ENCODE measurements around the gene FAM25G.
"Not testable (repeated sequence)": the region's sequence is repeated elsewhere in the genome, so short reads cannot be mapped to it uniquely, and the experiment has no call there.

FAM25G gene

DNA sequence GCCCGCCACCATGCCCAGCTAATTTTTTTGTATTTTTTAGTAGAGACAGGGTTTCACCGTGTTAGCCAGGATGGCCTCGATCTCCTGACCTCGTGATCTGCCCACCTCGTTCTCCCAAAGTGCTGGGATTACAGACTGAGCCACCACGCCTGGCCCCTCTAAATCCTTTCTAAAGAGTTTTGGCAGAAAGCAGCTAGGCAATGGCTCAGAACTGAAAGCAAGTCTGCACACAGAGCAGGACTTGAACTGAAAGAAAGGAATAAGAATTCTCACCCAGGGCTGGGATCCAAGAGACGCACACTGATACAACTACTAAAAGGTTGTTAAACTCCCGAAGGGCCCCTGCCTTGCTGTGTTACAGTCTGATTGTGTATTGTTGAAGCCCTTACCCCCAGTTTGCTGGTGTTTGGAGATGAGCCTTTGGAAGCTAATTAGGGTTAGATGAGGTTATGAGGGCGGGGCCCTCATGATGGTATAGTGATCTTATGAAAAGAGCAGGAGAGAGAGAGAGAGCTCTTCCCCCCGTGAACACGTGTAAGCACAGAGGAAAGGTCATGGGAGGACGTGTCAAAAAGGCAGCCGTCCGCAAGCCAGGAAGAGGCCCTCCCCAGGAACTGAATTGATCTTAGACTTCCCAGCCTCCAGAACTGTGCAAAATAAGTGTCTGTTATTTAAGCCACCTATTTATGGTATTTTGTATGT, 26.1 kb downstream of the FAM25G start:
- DNase-seq (ENCODE audit: low read depth), result not testable (repeated sequence)

DNA sequence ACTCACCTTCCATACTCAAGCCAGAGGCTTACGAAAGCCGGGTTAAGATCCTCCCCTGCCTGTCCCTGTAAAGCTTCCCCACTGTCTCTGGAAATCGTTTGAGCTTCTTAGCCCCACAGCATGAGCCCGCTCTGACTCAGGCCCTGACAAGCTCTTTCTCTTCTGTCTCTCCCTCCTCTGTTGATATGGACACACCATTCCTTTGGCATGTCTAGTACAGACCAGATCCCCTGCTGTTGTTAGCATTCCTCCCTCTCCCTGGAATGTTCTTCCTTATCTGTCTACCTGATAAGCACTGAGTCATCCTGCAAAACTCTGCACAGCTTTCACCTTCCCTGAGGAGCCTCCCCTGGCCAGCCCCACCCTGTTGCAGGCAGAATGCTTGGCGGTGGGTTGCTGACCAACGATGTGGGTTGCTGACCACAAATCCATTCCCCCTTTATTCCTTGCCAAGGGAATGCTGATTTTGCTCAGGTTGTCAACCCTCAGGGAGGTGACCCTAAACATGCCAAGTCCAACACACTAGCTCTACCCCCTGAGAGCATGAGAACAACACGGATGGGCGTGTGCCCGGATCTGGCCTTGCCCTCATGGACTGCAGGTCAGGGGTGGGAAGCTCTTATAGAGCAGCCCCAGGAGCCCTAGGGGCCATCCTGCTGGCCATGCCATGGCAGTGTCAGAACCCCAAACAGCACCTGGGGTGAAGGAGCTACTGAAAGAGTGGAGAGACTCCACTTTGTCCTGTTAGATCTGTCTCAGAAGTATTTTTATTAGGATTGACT, 28.7 kb downstream of the FAM25G start:
- not testable (repeated sequence) for DNase-seq (ENCODE audit: low read depth)

DNA sequence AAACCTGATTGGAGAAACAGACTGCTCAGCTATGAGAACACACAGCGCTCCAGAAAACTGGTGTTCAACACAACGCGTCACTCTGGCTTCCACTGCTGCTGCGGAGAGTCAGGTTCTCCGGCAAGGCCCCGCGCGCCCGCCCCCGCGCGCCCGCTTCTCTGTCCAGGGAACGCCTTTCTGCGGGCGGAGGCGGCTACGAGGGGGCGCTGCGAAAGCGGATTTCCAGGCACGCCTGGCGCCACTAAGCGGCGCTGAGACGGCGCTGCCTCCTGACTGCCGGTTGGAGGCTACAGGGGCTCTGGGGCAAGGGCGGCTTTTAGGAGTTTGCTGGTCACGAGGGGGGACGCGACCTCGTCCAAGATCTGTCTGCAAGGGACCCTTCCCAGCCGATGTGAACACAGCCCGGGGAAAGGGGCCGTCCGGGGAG, 30.2 kb downstream of the FAM25G start:
- peak; percentile 29 for DNase-seq (ENCODE audit: low read depth)

DNA sequence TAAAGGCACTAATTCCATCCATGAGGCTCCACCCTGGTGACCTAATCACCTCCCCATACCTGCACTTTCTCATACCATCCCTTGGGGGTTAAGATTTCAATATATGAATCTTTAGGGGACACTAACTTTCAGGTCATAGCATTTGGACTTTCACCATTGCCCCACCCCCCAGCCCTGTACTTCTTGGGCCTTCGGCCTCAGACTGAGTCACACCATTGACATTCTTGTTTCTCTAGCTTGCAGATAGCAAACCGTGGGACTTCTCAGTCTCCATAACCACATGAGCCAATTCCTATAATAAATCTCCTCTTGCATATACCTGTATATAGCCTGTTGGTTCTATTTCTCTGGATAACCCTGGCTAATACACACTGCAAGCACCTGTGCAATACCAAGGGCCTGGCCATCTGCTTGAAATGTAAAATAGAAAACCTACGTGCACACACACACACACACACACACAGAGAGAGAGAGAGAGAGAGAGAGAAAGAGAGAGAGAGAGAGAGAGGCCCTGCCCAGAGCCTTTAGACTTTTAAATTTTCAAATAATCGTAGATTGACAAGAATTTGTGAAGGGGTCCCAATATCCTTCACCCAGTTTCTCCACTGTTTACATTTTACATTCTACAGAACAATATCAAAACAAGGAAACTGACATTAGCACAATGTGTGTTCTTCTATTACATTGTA, 32.9 kb downstream of the FAM25G start:
- peak; percentile 29 for DNase-seq (ENCODE audit: low read depth)

DNA sequence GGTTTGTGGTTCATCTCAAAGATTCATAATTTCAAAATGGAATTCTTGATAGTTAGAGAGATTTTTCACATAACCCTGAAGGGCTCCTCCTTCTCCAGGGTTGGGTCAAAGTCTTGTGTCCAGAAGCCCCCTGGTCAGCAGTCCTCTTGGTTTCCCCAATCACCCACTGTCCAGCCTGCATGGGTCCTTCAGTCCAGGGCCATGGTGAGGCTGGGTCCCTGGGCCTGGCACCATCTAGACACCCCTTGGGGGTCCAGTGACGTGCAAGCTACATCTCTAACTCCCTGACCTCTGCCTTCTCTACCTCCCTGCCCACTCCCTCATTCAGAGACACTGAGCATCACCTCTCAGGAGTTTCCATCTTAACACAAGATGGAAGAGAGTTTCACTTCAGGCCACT, 33.7 kb downstream of the FAM25G start:
- no peak for DNase-seq (ENCODE audit: low read depth)

DNA sequence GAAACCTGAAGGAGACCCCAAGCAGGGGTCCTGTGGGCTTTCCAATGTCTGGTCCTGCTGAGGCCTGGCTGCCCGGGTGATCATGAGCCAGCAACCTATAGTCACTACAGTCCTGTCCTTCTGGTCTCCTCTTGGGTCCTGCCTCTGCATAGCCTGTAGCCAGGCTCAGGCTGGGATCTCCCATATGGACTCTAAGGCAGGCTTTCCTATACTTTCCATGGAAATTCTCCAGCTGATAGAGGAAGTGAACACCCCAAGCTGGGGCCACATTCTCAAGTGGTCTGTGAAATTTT, 34.0 kb downstream of the FAM25G start:
- no peak for DNase-seq (ENCODE audit: low read depth)

DNA sequence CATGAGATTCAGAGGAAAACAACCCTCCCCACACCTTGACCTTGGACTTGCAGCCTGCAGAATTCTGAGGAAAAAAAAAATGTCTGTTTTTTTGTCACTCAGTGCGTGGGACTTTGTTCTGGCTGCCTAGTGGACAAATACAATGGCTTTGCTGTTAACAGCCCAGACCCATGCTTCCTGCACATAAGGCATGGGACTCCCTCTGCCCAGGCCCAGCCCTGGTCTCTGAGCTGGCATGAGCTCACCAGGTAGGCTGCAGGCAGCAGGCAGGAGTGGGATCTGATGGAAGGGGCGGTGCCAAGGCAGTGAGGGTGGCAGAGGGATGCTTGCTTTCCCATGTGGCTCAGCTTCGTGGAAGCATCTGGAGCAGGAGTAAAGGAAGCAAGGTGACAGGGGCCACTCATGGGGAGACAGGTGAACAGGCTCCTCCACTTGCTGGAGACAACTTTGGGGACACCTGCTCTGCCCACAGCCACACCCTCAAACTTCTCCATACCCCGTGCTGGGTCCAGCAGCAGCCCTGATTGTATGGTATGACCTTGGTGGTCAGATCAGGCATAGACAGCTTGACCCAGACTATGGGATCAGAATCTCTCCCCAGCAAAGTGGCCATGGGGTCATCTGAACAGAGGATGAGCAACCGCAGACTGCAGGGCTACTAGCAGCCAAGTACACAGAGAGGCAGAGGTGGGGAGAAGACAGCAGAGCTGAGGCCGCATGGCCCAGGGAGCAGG, 34.5 kb downstream of the FAM25G start:
- DNase-seq (ENCODE audit: low read depth), result no peak

DNA sequence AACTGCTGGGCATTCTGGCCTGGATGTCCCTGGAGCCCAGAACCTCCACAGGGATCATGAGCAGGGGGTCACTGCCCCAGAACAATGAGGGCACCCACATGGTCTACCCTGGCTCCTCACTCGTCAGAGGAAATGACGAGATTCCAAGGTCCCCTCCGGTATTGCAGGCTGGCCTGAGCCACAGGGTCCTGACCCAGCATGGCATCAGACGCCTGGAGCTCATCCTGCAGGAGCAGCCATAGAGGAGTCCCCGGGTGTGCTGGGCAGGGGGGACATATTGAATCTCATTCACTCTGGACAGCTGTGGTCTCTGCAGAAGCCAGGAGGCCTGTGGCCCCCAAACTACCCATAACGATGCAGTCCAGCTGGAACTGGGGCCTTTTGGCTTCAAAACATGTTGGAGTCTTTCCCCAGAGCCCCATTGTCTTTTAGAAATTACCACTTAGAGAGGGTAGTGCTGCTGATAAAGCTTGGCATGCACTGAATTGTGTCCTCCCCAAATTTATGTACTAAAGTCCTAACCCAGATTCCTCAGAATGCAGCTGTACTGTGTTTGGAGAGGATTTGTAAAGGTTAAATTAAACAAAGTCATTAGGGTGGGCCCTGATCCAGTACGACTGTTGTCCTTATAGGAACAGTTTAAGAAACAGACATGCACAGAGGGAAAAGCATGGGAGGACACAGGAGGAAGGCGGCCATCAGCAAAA, 35.3 kb downstream of the FAM25G start:
- DNase-seq (ENCODE audit: low read depth), result no peak

DNA sequence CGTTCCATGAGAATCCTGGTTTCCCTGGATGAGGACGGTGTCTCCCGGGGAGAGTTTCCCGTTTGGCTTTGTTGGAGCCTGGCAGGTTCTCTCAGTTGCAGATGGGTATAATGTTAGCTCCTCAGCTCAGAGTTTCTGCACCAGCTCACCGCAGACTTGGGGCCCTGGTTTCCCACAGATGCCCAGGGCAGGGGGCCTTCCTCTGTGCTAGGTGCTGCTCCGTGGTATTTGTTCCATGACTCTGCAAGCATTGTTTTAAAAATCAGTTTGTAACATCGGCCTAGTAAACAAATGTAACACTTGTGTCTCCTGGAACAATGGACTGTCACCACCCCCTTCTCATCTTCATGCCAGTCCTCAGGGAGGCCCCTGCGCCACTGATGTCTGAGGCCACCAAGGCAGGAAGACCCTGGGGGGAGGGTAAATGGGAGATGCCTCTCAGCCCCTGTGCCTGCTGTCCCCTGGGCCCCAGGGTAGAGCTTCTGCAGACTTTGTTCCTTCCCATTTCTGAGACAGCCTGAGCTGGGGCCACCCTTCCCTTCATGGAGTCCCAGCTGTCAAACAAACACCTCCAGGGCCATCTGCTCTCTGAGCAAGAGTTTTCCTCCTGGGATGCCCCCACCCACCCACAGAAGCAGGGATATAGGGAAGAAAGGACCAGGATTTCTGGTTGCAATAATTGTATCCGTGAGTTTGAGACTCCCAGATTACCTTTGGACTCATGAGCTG, 36.0 kb downstream of the FAM25G start:
- not testable (repeated sequence) for DNase-seq (ENCODE audit: low read depth)

DNA sequence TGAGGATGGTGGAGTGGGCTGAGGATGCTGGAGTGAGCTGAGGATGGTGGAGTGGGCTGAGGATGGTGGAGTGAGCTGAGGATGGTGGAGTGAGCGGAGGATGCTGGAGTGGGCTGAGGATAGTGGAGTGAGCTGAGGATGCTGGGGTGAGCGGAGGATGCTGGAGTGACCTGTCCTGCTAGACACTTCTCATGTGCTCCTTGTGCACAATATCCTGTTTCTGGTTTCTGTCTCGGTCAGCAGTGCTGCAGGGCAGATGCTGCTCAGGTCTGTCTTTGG, 36.8 kb downstream of the FAM25G start:
- DNase-seq (ENCODE audit: low read depth), result no peak

DNA sequence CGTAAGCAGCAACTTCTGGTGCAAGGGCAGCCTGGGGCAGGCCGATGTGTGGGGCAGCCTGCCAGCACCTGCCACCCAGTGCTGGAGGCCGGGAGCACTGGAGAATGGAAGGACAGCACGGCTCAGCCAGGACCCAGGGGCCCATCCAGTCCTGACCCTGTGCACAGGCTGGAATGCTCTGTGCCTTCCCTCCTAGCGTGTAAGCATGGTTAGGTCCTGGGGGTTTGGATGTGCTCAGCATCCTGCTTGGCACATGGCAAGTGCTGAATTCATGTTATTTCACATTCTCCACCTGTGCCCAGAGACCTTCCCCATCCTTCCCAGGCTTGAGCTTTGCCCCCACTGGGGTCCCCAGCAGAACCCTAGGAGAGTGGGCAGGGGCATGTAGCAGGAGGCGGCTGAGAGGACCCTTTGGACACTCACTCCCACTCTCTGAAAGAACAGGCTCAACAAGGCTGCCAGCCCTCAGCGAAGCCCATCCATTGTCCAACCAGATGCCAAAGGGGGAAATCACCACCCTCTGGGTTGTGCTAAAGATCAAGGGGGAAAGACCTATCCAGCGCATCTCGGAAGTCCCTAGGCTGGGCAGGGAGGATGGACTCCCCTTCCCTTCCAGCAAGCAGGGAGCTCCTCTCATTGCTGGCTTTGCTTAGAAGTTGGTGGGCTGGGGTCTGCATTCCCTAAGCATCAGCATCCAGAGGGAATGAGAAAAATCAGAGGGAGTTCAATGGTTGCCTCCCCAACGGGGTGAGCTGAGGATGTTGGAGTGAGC, 37.3 kb downstream of the FAM25G start:
- no peak for DNase-seq (ENCODE audit: low read depth)

DNA sequence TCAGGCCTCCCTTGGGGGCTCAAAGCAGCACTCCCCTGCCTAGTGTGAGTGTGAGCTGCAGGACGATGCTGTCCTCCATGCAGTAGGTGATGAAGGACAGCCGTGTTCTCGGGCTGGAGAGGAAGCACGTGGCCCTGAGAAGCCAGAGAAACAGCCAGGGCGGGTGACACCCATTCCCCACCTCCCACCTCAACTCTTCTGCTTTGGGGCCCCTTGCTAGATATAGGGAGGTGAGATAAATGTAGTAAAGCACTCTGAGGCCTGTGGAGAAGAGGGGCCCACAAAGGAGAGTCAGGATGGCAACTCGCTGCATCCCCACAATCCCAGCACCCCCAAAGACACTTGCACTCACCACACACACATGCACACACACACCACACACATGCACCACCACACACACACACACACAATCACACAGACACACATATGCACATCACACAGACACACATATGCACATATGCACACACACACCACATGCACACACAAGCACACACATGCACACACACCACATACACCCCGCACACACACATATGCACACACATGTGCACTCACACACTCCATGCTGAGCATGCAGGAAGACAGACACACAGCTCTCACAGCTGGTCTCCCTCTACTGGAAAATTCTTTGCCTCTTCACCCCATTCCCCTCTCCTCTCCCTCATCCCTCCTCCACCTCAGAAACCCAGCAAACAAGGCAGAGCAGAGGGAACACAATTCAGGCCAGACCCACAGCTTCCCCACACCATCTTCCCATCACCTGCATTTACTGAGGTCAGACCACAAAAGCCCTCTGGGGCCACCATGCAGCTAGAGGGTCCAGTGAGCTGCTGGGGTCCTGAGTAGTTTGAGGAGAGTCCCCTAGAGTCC, 38.1 kb downstream of the FAM25G start:
- DNase-seq (ENCODE audit: low read depth), result no peak

DNA sequence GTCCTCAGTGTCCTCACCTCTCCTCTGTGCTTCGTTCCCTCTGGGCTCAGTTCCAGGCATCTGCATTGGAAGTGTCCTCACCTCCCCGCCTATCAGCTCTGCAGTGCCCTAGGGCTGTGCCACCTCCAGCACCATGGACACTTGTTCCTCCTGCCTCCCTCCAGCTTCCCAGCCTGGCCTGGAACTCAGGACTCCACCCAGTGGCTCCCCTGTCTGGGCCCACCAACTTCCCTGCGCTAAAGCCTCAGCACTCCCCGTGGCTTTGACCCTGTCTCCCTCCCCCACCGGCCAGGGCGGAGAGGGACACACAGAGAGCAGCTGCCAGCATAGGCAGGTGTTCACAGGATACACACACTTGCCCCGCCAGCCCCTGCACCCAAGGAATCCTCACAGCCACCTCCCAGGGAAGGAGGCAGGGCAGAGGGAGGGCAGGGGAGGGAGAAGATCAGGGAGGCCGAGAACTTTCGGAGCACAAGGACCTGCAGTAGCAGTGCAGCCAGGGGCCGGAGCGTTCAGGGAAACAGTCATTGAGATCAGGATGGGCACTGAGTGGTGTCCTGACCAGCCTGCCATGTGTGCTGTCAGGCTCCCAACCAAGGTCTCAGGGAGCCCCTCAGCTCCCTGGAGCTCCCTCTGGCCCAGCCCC, 38.9 kb downstream of the FAM25G start:
- DNase-seq (ENCODE audit: low read depth), result no peak

DNA sequence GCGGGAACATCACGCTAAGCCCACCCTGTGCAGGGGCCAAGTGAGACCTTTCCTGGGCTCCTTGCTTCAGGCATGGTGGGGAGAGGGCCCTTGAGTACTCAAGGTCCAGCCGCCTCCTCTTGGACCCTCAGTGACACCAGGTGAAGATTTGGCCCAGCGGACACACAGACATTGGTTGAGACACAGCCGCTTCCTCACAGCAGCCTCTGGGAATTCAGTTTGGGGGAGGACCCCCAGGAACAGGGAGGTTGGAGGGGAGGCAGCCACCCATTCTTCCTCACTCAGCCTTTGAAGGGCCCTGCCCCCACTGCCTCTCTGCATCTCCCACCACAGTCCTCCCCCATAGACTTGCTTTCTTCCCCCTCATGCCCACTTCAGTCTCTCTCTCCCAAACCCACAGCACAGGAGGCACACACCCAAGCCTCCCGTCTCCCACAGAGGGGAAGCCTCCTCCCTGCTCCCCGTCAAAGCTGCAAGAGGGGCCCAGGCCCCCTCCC, 39.5 kb downstream of the FAM25G start:
- no peak for DNase-seq (ENCODE audit: low read depth)

DNA sequence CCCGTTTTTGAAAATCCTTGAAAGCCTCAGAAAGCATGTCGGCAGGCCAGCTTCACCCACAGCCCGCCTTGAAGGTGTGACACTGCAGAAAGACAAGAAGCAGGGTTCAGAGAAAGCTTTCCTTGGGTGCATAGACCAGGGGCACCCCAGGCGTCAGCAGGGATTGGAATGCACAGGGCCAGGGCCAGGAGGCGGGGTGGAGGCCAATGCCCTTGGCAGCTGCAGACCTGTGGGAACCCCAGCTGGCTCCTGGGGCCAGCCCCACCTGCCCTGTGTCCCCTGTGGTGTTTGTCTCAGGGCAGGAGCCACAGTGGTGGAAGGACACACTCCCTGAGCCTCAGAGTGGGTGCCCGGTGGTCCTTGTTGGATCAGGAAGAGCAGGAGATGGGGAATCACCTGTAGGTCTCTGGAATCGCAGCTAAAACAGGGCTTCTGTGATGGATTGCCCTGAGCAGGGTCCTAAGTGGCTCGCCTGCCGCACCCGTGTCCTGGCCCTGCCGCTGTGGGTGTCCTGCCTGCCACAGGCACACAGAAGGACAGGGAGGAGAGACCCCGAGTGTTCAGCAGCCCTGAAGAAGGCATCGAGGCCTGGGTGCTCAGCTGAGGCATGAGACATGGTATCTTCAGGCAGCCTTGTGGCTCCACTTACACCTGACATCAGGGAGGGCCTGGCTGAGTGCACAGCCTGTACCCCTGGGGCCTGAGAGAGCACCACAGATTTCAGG, 40.1 kb downstream of the FAM25G start:
- DNase-seq (ENCODE audit: low read depth), result no peak

DNA sequence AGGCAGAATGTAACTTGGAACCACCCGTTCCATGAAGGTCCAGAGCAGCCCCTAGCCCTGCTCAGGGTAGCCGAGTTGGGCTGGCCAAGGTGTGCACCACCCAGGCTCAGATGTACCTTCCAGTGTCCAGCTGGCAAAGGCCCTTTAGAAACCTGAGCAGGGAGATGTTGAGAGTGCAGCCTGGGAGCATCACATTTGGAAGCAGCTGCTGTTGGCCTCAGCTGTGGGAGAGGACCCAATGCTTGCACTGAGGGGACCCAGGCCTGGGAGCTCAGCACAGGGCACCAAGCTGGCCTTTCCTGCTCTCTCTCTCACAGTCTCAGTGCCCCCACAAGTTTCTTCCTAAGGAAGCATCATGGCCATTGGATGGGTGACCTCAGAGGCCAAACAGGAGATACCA, 41.1 kb downstream of the FAM25G start:
- DNase-seq (ENCODE audit: low read depth), result no peak

DNA sequence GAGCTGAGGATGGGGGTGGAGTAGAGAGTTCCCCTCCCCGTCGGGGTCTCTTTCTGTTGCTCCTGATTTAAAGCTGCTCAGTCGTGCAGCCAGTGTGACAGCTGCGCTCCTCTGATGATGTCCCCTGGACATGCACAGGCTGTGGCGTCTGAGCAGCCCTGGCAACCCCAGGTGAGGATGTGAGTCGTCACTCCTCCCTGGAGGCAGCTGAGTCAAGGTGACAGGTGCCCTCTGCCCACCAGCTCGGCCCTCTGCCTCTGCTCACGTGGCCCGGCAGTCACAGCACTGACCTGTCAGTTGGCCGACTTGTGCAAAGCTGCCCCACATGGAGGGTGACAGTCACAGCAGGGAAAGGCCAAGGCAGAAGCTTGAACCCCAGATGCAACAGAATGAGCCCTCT, 41.5 kb downstream of the FAM25G start:
- no peak for DNase-seq (ENCODE audit: low read depth)

Data from fibroblast of gingiva (primary cell).